ELR (cell line): ENCODE measurements around the gene STK16.
A peak's percentile ranks its signal among the peaks of the same experiment; 100 is the strongest.
"Not testable (repeated sequence)": the region's sequence is repeated elsewhere in the genome, so short reads cannot be mapped to it uniquely, and the experiment has no call there.

Experiments
- DNase-seq: peaks from one replicate; pipeline ENCODE4 v3.0.0-alpha.2; 2015; ENCODE audit warnings: low read depth

The STK16 gene

DNA sequence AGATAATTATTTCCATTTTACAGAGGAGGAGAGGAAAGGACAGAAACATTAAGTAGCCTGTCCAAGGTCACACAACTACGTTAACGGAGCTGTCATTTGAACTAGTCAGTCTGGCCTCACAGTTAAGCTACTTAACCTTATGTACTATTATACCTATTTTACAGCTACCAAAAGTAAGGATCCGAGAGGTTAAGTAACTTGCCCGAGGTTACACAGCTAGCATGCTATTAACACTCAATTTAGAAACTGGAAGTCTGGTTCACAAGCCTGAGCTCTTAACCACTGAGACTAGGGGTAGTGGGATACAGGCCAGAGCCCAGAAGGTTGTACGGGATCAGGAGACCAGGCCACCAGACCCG is 511 bp upstream of the STK16 start:
- DNase-seq = no peak

DNA sequence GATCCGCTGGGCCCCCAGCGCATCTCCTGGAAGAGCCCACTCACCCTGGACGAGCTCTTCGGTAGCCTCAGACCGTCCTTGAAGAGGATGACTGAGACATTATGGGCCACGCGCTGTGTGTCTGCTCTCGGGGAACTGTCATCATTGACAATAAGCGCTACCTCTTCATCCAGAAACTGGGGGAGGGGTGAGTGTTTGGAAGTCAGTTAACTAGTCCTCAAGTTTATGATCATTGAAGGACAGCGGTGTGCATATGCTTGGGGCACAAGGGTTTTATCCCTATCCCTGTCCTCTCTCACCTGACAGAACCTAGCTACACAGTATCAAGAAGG is 586 bp downstream of the STK16 start:
- peak; percentile 23 for DNase-seq

DNA sequence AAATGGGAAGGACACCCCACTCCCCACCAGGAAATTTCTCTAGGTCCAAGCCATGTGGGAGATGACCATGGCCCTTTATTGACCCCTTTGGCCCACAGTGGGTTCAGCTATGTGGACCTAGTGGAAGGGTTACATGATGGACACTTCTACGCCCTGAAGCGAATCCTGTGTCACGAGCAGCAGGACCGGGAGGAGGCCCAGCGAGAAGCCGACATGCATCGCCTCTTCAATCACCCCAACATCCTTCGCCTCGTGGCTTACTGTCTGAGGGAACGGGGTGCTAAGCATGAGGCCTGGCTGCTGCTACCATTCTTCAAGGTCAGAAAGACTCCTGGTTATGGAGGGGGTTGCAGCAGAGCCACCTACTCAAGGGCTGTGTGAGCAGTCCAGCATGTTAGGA is 1.3 kb downstream of the STK16 start:
- DNase-seq = no peak

DNA sequence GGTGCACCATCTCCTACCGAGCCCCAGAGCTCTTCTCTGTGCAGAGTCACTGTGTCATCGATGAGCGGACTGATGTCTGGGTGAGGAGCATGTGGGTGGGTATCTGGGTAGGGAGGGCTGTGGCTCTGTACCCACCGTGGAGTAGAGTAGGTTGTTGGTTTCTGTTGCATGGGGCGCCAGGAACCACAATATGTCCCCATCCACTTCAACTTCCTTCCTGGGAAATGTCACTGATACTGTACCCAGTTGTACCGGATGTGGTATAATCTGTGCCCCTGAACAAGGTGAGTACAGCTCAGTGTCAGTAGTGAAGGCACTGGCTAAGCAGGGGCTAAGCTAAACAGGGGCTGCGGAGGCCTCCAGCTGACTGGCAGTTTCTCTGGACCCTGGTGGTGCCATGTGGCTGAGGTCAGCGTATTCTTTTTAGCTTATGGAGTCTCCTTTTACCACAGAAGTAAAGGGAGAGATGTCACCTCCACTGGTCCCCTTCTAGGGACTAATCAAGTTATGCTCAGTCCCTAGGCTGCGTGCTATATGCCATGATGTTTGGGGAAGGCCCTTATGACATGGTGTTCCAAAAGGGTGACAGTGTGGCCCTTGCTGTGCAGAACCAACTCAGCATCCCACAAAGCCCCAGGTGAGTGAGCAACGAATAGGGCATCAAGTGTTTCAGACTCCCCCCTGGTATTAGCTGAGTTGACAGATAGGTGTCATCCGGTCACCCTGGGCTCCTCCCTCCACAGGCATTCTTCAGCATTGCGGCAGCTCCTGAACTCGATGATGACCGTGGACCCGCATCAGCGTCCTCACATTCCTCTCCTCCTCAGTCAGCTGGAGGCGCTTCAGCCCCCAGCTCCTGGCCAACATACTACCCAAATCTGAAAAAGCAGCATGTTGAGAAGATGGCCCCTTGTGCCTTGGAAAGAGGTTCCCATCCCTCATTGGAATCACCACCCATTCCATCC is 2.7 kb downstream of the STK16 start:
- DNase-seq = no peak

DNA sequence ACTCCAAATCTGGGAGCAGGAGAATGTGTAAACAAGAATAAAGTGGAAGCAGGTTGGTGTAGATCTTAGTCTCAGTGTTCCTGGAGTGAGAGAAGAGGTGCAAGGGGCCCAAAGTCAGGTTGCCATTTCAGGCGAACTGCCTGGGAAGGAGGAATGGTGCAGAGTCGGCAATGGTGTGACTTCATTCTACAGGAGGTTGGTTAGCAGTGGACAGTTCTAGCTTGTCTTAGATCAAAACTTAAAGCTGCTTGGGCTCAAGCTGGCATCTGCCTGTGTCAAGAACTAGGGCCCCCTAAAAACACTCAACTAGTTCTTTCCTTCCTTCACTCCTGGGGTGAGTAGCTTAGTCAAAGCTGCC is 3.5 kb downstream of the STK16 start:
- no peak for DNase-seq

DNA sequence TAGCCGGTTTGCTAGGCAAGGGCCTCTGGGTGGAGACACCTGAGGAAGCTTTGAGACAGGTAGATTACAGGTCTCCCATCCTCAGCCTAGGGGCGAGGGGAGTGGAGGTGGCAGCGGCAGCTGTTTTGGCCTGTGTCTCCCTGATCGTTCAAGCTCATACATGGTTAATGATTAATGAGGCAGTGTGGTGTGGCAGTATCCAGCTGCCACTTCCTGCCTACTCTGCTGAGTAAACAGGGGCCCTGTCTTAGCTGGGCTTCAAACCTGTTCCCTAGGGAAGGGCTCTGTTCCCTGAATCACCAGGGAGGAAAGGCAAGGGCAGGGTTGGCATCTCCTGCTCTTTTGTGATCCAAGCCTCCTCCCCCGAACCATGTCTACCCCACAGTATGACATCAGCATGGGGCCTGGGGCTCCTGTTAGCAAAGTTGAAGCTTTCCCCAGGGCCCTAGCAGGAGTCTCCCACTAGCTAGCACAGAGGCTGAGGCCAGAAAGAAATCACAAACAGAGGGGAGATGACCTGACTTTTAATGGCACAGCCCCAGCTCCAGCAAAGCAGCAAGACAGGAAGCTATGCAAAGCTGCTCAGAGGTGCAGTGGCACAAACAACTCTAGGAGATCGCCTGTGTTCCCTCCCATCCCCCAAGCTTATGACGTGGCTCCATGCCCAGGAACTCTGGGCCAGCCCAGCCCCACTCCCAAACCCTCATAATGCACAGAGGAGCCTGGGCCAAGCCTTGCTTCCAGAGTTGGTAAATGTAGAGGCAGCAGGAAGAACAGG is 4.1 kb downstream of the STK16 start:
- peak; percentile 63 for DNase-seq

DNA sequence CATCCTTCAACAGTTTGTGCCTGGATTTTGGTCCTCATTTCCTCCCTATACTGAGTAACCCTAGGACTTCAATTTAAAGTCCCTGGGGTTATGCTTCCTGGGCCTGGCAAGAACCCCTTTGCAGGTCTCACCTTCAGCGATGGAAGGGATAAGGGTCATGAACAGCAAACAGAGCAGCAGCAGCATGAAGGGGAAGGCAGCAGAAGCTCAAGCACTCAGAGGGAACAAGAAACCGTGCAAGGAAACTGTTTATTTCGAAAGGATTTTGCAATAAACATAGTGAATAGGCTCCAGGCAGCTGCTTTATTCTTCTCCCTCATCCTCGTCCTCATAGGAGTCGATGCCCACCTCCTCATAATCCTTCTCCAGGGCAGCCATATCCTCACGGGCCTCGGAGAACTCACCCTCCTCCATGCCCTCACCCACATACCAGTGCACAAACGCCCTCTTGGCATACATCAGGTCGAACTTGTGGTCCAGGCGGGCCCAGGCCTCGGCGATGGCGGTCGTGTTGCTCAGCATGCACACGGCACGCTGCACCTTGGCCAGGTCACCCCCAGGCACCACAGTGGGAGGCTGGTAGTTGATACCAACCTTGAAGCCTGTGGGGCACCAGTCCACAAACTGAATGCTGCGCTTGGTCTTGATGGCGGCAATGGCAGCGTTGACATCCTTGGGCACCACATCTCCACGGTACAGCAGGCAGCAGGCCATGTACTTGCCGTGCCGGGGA is 4.9 kb downstream of the STK16 start:
- no peak for DNase-seq

DNA sequence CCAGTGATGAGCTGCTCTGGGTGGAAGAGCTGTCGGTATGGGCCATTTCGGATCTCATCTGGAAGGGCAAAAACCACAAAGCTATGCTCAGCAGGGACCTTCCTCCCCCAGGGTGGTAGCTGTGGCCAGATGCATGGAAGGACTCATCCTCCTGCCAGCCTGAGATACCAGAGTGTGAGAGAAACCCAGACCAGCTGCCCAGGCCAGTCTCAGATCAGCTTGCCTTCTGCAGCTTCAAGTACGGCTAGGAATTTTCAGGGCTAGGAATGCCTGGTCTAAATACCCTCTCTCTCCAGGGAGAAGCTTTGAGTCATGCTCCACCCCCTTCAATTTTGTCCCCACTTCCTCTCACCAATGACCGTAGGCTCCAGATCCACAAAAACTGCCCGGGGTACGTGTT is 6.4 kb downstream of the STK16 start:
- no peak for DNase-seq

DNA sequence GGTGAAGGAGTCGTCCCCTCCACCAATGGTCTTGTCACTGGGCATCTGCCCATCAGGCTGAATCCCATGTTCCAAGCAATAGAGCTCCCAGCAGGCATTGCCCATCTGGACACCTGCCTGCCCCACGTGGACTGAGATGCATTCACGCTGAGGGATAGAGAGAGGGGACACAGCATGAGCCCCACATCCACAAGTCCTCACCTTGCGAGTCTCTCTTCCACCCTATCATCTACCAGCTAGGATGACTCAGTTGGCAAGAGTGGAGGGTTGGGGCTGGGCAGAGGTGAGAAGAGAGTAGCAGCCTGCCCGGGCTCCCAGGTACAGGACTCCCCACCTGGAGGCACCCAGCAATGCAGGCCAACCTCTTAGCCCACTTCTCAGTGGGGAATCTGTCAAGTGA is 6.8 kb downstream of the STK16 start:
- DNase-seq = no peak

DNA sequence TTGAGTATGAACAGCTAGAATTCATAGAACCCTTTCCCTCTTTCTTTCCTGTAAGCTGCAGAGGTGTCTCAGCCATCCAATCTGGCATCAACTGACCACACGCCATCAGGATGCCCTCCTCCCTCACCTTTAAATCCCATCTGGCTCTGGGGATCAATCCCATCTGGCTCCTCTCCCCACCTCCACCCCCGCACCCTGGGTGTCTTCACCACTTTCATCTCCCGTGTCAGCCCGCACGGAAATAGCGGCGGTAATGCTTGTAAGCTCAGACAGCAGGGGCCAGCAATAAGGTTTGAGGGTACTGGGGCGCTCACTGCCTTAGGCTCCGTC is 7.3 kb downstream of the STK16 start:
- DNase-seq = no peak

DNA sequence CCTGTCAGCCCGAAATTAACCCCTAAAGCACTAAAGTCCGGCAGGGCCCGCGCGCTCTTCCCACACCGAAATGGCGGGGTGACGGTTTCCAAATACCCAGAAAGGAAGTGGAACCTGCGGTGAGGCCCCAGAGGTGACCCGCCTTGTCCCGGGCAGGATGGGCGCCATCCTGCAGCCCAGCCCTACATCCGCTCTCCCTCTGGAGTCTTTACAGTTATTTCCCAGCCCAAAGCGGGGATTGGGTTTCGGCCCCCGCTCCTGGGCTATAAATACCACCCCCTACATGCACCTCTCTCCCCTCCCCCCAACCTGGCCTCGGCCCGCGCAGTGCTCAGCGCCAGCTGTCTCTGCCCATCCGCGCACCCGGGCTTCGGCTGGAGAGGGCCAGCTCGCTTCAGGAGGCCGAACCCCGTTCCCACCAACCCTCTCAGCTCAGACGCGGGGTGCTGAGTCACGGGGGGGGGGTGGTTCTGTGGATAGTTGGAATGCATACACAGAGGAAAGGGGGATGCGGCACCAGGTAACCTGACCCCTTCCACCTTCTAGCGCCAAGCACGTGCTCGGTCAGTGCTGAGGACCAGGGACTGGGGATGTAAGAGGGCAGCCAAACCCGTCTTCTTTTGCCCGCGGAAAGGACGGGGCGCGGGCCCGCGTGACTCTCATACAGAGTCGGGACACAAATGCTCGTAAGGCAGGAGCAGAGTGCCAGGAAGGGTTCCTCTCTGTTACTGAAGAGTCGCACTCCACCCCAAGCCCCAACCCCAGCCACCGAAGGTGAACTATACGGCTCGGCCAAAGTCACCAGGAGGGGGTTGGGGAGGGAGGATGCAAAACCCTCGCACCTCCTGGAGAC is 7.8 kb downstream of the STK16 start, which contains the start of gene TUBA4B:
TSS of gene TUBA4B (plus strand) at position 344 of the 853 bp plus-strand sequence. CDS start at position 509, 165 bp downstream.
- peak; percentile 56 for DNase-seq

DNA sequence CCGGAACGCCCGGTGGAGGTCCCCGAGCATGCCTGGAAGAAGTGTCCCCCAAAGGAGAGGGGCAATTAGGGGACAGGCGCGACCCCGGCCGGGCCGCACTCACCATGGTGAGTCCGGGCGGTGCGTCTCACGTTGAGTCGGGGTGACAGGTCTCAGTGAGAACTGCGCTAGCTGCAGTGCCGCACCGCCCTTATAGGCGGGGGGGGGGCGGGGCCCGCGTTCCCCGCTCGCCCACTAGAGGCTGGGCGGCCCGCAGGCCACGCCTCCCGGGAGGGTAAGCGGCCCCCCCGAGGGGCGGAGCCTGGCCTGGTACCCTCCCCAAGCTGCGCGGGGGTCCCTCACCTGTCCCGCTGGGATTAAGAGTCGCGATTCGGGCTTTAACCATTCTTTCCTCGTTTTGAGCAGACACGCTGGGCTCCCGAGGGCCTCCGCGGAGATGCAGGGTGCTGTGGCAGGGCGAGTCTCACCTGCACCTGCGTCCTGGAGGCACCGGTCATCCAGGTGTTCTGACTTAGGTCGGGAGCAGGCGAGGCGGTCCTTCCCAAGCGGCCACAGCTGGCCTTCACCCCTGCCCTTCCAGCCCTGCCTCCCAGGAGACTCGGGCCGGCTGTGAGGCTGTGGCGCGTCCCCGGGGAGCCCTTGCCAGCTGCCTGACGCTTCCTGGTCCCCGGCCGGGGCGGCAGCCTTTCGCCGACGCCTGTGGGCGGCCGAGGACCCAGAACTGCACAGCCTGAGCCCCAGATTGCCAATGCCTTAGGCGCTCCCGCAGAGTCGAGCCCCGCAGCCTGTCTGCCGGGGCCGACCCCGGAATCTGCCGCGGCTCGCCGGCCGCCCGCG is 8.7 kb downstream of the STK16 start, which contains the start of gene TUBA4A:
TSS of gene TUBA4A (minus strand) at position 166 of the 837 bp plus-strand sequence. CDS start at position 106, 60 bp downstream.
- DNase-seq = peak; percentile 68

DNA sequence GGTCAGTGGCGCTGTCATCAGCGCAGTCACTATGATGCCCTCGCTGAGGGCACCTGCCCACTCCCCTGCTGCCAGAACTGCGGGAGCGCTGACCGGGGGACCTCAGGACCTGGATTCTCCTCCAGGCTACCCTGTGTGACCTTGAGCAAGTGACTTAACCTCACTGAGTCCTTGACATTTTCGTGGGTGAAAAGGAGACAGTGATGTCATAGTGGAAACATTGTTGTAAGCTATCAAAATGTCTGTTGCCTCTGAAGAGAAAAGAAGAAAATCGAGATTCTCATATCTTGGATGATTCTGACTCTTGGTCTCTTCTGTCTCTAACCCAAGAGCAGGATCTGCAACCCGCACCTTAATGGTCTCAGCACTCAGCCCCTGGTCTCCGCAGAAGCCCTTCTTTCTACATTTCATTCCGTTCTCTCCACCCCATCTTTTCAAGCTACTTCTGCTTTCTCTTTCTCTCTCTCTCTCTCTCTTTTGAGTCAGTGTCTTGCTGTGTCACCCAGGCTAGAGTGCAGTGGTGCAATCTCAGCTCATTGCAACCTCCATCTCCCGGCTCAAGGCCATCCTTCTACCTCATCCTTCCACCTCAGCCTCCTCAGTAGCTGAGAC is 9.4 kb downstream of the STK16 start:
- peak; percentile 16 for DNase-seq

DNA sequence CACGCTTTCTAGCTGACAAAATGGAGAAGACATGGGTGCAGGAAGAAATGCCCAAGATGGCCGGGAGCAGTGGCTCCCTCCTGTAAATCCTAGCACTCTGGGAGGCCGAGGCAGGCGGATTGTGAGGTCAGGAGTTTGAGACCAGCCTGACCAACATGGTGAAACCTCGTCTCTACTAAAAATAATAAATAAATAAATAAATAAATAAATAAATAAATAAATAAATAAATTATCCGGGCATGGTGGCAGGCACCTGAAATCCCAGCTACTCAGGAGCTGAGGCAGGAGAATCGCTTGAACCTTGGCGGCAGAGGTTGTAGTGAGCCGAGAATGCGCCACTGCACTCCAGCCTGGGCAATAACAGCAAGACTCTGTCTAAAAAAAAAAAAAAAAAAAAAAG is 13.7 kb downstream of the STK16 start:
- not testable (repeated sequence) for DNase-seq

DNA sequence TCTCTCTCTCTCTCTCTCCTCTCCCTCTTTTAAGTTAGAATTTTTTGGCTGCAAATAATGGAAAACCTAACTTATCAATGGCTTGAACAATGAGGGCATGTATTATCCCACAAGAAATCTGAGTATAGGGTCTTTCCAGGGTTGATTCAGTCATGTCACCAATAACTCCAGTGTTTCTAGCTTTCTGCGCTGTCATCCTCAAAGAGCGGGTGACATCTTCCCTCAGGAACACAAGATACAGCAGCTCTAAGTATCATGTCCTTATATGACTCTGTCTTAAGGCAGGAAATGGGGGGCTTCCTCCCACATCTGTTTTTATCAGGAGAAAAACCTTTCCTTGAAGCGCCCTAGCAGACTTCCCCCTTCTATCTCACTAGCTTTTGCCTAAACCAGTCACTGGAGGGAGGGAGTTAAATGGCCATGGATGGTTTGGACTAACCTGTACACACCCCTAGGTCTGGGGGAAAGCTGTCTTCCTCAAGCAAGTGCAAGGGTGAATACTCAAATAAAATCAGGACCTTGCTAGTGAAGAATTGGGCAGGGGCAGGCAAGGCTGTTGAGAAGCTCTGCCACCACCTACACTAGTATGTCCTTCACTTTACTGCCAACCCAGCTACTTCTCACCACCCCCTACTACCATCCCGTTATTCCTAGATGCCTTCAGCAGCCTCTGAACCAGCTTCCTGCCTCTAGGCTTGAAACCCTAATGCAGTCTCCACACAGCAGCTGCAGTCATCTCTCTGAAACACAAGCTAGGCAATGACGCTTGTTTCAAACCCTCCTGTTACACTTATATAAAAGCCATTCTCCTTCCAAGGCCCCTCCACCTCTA is 16.0 kb downstream of the STK16 start:
- DNase-seq = no peak

DNA sequence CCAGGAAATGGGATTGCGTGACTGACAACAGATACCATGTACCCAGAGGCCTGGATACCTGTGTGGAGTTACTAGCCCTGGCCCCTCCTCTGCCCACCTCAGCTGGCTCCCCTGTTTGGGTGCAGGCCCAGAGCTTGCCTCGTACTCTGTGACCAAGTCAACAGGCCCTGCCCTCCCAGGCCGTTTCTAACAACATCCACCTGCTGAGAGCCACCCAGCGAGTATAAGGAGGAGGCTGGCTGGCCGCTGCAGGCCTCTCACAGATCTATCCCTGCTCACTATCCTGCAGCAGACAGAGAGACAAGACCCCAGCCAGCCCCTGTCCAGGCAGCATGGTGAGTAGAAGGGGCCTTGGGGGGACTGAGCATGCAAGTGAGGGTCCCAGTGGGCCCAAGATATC is 21.0 kb downstream of the STK16 start:
- DNase-seq = no peak

DNA sequence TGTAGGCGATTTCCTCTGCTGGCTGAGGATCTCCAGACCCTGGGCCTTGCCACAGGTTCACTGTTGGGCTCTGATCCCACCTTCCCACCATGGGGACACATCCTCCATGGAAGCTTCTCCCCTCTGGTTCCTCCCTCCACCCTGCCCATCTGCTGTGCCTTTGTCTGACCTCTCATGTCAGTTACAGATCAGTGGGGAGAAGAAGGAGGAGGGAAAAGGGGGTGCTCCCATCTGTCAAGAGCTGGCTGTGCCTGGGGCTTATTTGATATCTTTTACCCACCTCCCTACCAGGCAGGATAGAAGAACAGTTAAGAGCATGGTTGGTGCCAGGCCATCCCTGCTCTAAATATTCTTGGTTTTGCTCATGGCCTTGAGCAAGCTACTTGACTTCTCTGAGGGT is 21.6 kb downstream of the STK16 start:
- DNase-seq = no peak

DNA sequence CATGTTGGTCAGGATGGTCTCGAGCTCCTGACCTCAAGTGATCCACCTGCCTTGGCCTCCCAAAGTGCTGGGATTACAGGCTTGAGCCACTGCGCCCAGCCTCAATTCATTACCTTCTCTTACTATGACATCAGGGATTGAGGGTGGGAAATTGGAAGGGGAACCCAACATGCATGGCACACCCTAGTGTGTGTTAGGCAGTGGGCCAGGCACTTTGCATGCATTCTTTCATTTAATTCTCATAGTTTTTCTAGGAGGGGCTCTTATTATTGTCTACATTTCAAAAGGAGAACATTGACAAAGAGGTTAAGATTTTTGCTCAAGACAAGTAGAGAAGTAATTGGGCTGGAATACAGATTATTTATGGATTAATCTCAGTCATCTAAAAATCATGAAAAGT is 23.0 kb downstream of the STK16 start:
- DNase-seq = no peak

DNA sequence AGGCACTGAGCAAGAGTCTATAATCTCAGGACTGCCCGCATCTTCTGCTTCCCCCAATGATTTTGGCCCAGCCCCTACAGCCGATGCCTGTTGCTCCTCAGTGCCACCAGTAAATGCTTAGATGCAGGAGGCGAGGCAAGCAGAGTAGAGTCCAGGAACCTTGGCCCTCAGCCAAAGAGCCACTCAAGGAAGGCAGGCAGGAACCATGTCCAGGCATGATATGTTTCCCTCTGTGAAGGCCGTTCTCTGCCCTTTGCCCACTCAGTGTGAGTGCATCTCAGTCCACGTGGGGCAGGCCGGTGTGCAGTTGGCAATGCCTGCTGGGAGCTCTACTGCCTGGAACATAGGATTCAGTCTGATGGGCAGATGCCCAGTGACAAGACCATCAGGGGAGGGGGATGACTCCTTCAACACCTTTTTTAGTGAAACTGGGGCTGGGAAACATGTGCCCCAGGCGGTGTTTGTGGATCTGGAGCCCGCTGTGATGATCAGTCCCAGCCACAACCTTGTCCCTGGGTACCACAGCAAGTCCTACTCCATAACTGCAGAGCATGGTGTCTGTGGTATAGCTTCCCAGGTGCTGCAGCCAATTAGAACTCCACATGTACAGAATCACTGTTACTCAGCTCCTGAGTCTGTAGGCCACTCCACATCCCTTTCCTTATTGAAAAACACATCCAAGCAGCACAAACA is 24.2 kb downstream of the STK16 start:
- DNase-seq = no peak
